Dermis microvascular lymphatic vessel endothelial cell (primary cell): ENCODE measurements around the gene RSPO4. TPM values are rescaled to one million over a fixed set of nuclear protein-coding genes. Genes with fewer than 3 reads are reported as not detected.

Experiments
- DNase-seq, 2 donors: peaks; one replicate each; pipeline versions ENCODE4 v3.0.0 to v3.0.0-alpha.2; 2010; ENCODE audit warnings: low read depth in 2 of 2
- total RNA-seq: library from RNA; depleted of rRNA; stranded (reverse); fragments of >200 nt; gene quantifications from 2 replicates; pipeline ENCODE4 v1.2.1, GENCODE V29; 2014

The RSPO4 gene
- total RNA-seq, 1 donor from 2014 or later: not detected

DNA sequence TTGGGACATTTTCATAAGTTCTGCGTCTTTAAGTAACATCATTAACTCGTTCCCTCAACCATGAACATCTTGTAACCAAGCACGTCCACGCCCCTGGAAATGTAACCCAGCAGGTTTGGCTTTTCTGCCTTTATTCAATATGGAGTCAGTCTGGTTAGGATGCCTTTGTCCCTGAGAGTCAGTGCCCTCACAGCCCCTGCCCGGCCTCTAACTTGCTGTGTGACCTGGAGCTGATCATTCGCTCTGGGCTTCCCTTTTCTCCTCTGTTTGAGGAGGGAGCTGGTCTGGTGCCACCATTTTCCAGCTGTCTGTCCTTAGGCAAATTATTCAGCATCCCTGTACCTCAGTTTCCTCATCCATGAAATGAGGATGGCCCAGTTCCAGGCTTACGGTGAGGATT is 59.5 kb downstream of the RSPO4 start:
- DNase-seq: no peak

DNA sequence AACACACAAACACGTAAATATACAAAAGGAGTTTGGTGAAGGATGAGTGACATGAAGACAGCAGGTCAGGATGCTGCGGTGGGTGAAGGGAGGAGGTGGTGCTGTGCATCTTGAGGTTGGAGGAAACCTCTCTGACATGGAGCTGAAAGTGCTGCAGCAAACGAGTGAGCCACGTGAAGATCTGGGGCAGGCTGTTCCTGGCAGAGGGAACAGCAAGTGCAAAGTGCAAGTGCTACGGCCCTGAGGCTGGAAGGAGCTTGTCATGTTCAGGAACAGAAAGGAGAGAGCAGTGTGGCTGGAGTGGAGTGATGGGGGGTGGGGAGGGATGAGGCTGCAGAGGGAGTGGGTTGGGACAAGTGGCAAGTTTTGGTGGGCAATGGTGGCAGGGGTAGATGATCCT is 61.2 kb downstream of the RSPO4 start:
- DNase-seq: no peak

- DNase-seq: no peak
Measured at GRCh38 chr20:939606-940005, 62.5 kb downstream of the RSPO4 start.

GRCh38 chr20:934186-934840 is 67.8 kb downstream of the RSPO4 start:
- no peak for DNase-seq

DNA sequence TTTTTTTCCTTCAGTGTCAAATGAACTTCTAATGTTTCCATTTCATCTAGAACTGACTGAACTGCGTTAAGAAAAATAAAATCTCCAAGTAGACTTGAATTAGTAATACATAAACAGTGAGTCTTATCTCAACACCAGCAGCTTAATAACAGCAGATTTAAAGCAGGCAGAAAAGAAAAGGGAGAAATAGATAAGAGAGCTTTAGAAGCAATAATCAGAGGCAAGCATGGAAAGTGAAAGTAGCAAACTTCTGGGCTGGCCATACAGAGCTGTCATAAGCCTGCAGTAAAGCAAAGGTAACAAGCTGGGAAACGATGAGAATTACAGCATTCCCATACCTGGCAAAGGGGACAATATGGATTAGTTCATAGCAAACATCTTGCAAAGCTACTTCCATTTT is 69.1 kb downstream of the RSPO4 start:
- DNase-seq: no peak

DNA sequence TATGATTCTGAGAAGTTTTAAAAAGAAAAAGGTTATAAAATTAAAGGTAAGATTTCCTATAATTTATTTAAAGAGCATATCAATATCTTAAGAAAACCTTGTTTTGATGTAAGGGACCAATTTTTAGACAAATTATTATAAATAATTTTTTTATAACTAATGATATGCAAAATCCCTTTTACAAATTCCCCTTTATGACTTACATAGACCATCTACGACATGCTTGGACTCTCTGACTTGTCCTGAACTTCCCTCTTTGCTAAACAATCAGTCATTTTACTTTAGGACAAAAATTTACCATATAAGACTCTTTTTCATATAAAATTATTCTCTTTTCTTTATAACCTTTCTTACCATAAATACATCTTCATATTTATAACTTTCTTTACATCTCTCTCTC is 70.7 kb downstream of the RSPO4 start:
- DNase-seq: no peak

- no peak for DNase-seq
Measured at GRCh38 chr20:926670-927069, 75.4 kb downstream of the RSPO4 start.

DNA sequence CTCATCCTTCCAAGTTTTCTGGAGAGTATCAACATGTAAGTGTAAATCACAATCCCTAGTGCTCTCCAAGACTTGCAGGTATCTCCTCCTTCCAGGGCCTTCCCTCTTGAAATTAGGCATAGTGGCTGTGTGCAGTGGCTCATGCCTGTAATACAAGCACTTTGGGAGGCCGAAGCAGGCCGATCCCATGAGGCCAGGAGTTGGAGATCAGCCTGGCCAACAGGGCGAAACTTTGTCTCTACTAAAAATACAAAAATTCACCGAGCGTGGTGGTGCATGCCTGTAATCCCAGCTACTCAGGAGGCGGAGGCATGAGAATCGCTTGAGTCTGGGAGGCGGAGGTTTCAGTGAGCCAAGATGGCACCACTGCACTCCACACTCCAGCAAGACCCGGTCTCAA is 76.6 kb downstream of the RSPO4 start:
- DNase-seq: no peak

DNA sequence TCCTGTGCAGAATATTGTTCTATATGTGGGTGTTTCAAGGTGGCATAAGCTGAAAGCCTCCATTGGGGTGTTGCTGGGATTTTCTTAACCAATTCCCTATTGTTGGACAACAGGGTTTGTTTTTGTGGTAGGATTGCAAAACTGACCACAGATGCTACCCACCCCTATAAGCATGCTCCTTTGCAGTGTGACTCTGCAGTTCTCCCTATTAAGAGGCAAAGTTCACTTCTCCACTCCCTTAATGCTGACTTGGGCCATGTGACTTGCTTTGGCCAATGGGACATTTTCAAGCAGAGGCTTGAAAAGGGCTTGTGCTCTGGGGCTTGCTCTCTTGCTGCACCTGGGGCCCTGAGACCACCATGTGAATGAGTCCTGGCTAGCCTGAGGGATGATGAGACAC is 77.5 kb downstream of the RSPO4 start:
- no peak for DNase-seq

DNA sequence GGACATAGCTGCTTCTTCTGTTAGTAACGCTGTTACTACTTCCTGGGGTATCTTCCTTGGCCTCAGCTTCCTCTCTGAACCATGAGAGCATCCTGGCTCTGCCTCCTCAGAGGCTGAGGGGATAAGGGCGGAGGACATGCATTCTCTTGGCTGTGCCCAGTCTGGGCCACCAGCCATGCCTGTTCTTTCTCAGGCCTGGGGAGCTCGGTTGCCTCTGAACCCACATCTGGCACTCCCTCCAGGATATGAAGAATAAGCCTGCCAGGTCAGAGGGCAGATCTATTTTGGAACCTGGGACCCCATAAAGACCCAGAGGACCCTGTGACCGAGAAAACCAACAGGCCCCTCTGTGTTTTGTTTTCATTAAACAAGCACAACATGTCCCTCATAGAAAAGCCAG is 79.3 kb downstream of the RSPO4 start:
- no peak for DNase-seq

GRCh38 chr20:921068-921467 is 81.0 kb downstream of the RSPO4 start:
- DNase-seq: no peak

DNA sequence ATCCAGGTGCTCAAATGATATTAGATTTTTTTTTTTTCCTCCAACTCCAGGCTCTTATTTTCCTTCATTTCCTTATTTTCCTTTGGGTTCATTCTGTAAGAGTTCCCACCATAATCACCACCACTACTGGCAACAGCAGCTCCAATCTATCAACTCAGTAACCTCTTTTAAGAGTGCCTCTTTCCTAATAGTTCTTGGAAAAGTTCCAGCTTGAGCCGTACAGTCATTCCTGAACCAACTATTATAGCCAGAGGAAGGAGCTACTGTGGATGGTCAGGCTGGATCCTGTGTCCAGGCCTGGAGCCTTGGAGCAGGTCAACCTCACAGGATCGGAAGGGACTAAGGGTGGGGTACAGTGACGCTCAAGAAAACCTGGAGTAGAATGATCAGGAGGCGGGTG is 81.8 kb downstream of the RSPO4 start:
- DNase-seq: no peak

GRCh38 chr20:919491-919916 is 82.6 kb downstream of the RSPO4 start:
- DNase-seq: no peak

DNA sequence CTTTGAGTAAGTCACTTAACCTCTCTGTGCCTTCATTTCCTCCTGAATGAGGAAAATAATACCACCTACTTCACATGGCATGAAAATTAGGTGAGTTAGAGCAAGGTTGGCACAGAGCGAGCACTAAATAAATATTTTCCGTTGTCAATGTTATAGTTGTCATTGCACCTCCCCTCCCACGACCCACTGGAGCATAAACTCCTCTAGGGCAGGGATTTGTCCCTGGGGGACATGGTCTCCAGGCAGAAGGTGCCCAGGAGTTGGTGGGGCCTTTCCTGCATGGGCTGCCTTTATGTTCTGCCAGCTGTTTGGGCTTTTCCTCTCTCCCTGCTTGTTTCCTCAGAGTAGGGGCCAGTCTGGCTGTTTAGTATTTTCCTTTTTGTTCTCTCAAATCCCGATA is 84.7 kb downstream of the RSPO4 start:
- DNase-seq: no peak

DNA sequence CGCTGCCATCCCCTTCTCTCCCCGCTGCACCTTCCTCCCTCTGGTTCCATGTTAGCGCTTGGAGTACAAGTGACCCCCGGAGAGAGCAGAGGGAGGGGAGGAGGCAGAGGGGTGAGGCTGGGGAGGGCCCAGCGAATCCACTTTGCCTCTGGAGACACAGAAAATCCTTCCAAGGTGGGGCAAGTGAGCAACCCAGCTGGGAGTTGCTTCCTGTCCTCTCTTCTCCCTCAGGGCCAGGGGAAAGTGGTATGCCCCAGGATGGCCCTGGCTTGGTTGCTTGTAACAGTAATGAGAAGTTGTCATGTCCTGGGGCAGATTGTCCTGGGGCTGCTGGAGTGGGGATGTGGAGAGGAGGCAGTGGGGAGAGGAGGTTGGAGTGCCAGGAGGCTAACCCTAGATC is 85.3 kb downstream of the RSPO4 start:
- DNase-seq: no peak

DNA sequence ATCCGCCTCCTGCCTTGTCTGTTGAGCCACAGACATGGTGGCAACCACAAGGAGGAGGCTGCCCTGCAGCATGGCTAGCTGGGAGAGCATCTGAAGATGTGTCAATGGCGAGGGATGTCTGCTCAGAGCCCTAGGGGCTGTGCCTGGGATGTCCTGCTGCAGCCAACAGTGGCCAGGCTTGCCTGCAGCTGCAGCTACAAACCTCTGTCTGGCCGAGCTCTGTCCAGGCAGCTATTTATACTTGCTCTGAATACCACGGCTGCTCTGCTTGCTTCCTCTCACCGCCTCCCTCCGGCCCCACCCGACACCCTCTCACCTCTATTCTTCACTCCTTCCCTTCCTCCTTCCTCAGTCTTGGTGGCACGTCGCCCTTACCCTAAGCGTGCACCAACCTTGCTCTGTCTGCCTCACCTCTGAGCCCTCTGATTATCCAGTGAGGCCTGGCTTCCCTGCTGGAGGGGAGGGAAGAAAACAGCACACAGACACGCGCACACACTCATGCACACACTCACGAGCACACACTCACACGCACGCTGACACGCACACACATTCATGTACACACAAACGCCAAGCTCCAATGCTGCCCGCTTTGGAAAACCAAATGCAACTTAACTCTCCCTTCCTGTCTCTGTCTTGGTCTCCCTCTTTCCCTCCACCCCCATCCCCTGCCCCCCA is 85.8 kb downstream of the RSPO4 start, which contains the start of gene ANGPT4:
Gene ANGPT4, minus strand, starts transcription at position 210 of the 675 bp plus-strand sequence. Its CDS starts 120 bp downstream, at position 90.
- no peak for DNase-seq

- no peak for DNase-seq
Measured at GRCh38 chr20:914727-915498, 87.2 kb downstream of the RSPO4 start.

DNA sequence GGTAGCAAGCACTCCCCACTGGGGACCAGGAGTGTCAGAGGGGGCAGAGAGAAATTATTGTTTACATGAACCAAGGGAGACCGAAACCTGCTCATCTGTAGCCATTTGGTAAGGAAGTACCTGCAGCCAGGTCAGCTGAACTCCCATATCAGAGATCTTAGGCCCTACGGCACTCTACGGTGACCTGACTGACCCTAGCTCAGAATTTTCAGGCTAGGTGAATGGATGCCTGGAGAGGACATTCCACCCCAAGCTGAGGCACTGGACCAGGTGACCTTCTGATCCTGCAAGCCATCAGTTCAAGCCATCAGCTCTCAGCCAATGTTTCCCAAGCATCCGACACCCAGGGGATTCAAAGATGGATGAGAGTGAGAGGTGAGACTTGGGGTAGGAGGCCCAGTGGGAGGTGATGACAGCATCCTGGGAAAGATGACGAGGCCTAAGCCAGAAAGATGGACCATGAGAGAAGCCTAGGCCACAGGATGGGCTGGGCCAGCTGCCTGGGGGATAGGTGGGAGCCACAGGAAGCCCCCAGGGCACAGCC is 88.7 kb downstream of the RSPO4 start:
- DNase-seq: no peak

- no peak for DNase-seq
Measured at GRCh38 chr20:911882-912600, 90.1 kb downstream of the RSPO4 start.

DNA sequence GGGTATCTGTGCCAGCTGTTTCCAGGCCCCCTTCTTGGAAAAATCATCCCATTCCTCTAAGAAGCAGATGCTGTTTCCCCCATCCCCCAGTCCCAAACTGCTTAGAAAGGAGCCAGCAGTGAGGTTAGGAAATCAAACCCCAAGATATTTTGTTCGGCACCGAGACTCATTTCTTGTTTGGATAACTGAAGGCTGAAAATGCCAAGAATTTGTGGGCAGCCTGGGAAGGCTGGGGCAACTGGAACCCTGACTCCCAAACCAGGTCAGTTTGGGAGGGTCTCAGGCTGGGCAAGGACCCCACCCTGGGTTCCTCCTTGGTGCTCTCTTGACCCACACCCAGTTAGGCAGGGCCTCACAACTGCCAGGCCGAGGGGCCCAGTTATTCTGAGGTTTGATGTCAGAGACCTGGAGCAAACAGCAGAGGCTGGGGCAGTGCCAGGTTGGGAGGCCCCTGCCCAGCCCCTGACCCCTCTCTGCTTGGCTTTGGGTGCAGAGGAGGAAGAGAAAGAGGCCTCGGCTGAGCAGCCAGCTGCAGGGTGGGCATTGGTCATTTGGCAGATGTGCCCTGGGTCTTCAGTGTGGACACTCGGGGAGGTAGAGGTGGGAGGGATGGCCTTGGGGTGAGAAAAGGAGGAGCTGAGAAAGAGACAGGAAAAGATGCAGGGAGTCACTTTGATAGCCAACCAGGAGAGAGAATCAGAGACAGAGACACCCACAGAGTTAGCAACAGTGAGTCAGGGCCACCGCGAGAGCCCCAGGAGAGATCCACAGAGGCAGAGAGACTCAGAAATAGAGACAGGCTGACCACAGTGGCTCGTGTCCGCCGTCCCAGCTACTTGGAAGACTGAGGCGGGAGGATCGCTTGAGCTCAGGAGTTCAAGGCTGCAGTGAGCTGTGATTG is 91.0 kb downstream of the RSPO4 start:
- DNase-seq: no peak
